ENCODE results near the gene DENND1A.
"Not testable (repeated sequence)": the region's sequence is repeated elsewhere in the genome, so short reads cannot be mapped to it uniquely, and the experiment has no call there.

DENND1A gene

GRCh38 chr9:123402981-123403509 is 526.9 kb downstream of the DENND1A start:
- DNase-seq (ENCODE audit: low read depth in 1 of 2, low spot score in 1 of 2): no peak

DNA sequence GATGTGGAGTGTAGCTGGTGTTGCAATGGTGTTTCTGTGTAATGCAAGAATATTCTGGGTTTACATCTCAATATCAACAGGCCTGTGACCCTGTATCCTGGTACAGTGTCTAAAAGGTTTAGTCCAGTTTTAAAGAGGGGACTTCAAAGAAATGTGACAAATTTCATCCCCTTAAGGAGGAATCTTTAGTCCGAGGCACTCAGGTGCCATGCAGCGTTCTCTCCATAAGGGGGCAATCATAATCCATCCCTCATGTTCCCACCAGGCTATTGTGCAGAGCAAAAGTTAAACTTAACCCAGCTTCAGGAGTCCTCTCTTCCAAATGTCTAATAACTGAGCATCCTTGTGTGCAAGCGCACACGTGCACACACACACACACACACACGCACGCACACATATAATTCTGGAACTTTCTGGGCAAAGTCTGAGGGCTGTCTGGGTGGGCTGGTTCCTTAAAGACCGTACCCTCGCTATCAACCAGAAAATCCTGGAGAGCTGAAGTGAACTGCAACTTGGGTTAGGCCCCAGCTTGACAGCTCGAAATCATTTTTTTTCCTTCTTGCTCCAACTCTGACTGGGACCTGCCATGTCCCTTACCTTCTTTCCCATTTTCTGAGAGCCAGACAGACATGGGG is 527.9 kb downstream of the DENND1A start:
- DNase-seq (ENCODE audit: low read depth in 1 of 2, low spot score in 1 of 2): no peak

DNA sequence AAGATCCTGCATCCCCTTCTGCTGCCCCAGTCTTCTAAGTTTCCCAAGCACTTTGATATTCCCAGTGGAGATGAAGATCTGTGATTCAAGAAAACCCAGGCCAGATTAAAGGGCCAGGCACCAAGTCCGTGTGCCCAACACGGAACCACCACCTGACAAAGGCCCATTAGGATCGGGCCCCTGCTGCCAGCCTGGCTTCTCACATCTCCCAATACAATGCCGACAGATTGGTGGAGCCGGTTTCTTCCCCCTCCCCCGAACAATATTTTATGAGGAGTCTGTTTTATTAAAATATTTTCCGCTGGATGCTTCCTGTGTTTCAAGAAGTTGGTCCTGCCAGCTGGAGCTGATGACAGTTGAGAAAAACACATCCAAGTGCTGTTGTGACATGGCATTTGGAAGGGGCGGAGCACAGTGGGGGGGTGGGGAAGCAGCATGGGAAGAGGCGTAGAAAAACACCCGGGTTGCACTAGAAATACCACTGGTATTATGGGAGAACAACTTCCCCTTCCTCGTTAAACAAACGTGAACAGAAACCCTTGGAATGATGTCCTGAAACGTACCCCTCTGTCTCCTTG is 528.9 kb downstream of the DENND1A start:
- DNase-seq (ENCODE audit: low read depth in 1 of 2, low spot score in 1 of 2): no peak

DNA sequence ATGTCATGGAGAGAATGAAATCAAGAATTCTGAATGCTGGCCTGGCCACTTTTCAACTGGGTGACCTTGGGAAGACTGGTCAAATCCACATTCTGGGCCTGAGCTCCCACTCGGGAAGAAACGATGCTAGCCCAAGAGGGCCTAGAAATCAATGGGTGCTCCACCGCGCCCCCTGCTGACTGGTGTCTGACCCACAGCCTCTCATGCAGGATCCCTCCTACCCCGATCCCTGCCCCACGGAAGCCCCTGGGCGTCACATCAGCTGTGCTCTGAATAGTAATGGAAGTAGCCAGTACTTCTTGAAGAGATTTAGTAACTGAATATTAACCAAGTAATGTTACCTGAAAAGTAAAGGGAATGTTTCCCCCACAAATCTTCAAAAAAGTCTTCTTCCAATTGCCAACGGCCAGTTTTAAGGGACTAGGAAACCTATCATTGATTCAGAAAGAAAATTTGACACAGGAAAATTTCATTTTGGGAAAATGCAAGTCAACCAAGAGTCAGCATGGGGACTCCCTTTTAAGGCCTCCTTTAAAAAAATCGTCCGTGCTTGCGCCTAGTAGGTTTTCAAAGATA is 530.0 kb downstream of the DENND1A start:
- no peak for DNase-seq (ENCODE audit: low read depth in 1 of 2, low spot score in 1 of 2)

GRCh38 chr9:123398938-123399337 is 531.0 kb downstream of the DENND1A start:
- DNase-seq (ENCODE audit: low read depth in 1 of 2, low spot score in 1 of 2): not testable (repeated sequence)

DNA sequence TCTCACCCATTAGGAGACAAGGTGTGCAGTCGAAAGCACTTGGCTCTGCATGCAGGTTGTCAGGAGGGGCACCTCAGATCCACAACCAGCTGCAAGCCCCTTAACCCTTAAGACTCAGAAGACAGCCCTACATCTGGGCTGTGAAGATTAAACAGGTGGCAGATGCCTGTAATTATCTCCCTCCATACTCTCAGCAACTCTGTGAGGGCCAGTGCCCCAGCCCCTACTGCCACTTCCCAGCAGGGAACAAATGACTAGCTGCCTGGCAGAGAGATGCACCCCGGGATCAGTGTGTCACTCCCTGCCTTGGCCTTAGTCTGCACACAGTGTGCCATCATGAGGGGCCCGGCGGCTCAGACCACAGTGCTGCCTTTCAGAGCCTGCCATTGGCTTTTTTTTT is 532.0 kb downstream of the DENND1A start:
- no peak for DNase-seq (ENCODE audit: low read depth in 1 of 2, low spot score in 1 of 2)

DNA sequence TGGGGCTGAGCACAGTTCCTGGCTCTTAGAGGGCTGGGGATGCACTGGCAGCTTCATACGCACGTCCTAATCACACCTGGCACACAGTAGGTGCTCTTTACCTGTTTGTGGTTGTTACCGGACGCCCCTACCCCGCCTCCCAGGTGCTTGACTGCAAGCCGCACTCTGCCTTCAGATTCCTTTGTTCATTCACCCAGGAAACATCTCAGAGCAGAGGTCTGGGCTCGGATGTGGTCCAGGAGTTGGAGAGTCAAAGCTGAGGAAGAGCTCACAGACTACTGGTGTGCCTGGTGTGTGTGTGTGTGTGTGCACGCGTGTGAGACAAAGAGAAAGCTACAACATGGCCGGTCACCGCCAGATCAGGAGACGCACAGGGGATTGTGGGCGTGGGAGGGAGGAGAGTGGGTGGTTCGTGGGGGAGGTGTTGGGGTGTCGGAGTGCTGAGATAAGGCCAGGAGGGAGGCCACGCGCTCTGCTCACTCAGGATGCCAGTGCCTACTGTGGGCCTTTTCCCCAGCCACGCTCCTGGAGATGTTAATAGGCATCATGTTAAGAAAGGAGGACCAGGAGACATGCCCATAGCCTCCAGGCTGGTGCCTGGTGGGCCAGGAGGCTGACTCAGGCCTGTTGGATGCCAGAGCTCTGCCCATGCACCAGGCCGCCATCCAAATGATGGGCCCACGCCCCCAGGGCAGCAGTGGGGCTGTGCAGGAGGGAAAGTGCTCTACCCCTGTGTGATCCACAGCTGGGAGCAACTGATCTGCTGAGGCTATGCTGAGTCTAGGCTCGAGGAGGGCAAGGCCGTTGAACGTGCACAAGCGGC is 534.0 kb downstream of the DENND1A start:
- DNase-seq (ENCODE audit: low read depth in 1 of 2, low spot score in 1 of 2): no peak

GRCh38 chr9:123395276-123395688 is 534.6 kb downstream of the DENND1A start:
- no peak for DNase-seq (ENCODE audit: low read depth in 1 of 2, low spot score in 1 of 2)

GRCh38 chr9:123394291-123395235 is 535.4 kb downstream of the DENND1A start:
- no peak for DNase-seq (ENCODE audit: low read depth in 1 of 2, low spot score in 1 of 2)

GRCh38 chr9:123392802-123393201 is 537.1 kb downstream of the DENND1A start:
- no peak for DNase-seq (ENCODE audit: low read depth in 1 of 2, low spot score in 1 of 2)

- DNase-seq (ENCODE audit: low read depth in 1 of 2, low spot score in 1 of 2): no peak
Measured at GRCh38 chr9:123391946-123392345, 538.0 kb downstream of the DENND1A start.

DNA sequence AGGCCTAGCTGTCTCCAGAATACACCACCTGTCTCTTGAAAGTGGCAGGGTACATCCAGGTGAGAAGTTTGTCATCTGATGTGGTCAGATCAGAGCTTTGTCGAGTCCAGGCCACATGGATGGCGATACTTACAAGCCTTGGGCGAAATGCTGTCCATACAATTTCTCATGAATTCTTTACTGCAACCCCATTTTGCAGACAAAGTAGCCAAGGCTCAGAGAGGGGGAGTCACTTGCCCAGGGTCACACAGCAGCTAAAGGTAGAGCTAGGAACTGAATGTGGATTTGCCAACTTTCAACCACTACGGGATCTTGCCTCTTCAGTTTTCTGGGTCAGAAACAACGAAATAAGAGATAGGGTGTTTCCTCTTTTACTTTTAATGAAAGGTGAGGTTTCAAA is 538.7 kb downstream of the DENND1A start:
- no peak for DNase-seq (ENCODE audit: low read depth in 1 of 2, low spot score in 1 of 2)

GRCh38 chr9:123390337-123391135 is 539.4 kb downstream of the DENND1A start:
- no peak for DNase-seq (ENCODE audit: low read depth in 1 of 2, low spot score in 1 of 2)

DNA sequence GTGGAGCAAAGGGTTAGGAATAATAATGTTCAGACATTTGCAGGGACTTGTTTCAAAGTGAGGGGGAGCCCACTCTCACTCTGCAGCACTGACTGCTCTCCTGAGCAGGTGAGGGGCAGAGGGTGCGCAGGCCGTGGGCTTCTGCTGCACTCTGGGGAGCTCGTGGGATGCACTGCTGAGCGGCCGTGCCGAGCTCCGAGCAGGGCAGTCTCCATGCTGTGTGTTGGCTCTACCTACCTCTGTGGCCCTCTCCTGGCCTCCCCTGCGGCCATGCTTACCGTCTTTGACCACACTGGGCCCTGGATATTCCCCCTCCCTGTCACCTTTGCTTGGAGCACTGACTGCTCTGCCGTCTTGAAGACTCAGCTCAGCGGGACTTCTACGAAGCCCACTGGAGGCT is 540.2 kb downstream of the DENND1A start:
- no peak for DNase-seq (ENCODE audit: low read depth in 1 of 2, low spot score in 1 of 2)

DNA sequence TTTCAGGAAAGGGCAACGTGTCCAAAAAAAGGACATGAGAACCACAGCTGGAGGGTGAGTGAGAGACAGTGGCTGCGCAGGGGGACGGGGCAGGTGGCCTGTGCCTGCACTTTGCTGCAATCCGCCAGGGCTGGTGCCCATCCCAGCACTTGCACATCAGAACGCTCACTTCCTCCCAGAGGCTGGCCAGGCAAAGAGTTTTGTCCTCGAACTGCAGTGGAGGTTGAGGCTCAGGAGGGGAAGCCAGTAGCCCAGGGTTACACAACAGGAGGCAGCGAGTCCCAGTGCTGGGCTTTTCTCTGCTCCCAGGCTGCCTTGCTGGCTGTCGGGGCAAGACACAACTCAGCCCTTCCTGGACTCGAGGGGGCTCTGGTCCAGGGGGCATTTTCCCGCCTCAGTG is 540.9 kb downstream of the DENND1A start:
- DNase-seq (ENCODE audit: low read depth in 1 of 2, low spot score in 1 of 2): no peak

- no peak for DNase-seq (ENCODE audit: low read depth in 1 of 2, low spot score in 1 of 2)
Measured at GRCh38 chr9:123387686-123388085, 542.2 kb downstream of the DENND1A start.

DNA sequence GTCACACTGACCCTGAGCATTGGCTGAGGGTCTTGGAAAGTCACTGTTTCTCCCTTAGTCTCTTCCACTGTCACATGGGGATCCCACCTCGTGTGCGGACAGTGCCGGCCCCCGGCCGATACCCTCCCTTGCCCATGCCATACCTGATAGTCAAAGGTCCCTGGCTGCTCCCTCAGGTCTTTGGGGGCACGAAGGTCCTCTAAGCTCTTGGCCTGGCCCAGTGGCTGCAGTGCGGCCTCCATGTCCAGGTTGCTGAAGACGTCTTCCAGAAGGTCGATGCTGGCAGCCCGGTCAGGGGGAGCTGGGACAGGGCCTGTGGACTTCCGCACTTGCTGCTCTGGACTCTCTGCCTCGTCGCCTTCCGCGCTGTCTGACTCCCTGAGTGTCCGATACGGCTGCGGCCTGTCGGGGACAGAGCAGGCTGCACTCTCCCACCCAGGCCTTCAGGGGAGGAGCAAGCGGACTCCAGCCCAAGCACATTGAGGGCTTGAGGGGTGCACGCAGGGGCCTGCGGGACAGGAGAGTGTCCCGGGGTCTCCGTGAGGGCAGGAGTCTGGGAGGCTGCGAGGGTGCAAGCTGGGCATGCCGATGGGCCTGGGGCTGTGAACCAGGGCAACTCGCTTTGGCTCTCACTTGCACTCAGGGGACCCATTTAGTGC is 546.3 kb downstream of the DENND1A start:
- DNase-seq (ENCODE audit: low read depth in 1 of 2, low spot score in 1 of 2): no peak

- no peak for DNase-seq (ENCODE audit: low read depth in 1 of 2, low spot score in 1 of 2)
Measured at GRCh38 chr9:123382653-123383511, 547.0 kb downstream of the DENND1A start.

Measured in stimulated activated CD4-positive, alpha-beta T cell treated with anti-CD3 and anti-CD28 coated beads, Interleukin-15, amount 100 ng/mL, for 1 hour (primary cell).